GM13976 (cell line): ENCODE measurements around the gene NUTM2E.
"Not testable (repeated sequence)": the region's sequence is repeated elsewhere in the genome, so short reads cannot be mapped to it uniquely, and the experiment has no call there.

Experiments used
- DNase-seq: peaks from one replicate; pipeline ENCODE4 v3.0.0; 2012; ENCODE audit warnings: low spot score
- CTCF ChIP-seq: IDR thresholded peaks from 2 replicates; pipeline ENCODE4 v1.5.1; 2012; ENCODE audit warnings: borderline replicate concordance, mild to moderate bottlenecking; ENCODE audit not compliant: insufficient read depth; ENCODE audit errors: extremely low read depth, missing control alignments, control extremely low read depth
- in situ Hi-C: fragments of 300-500 bp; cut with MboI; formaldehyde crosslinking; loops from one replicate; pipeline ENCODE4 v1.12.0; 2022; ENCODE audit warnings: low sequenced_read_pairs, mixed read lengths, inconsistent platforms; ENCODE audit not compliant: unreplicated experiment

The NUTM2E gene, protein sequence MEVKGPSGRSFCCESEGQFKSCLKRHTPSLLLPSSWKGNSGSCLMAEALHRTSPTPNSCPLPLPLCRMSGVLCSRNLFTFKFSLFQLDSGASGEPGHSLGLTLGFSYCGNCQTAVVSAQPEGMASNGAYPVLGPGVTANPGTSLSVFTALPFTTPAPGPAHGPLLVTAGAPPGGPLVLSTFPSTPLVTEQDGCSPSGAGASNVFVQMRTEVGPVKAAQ (N-terminal part only)

DNA sequence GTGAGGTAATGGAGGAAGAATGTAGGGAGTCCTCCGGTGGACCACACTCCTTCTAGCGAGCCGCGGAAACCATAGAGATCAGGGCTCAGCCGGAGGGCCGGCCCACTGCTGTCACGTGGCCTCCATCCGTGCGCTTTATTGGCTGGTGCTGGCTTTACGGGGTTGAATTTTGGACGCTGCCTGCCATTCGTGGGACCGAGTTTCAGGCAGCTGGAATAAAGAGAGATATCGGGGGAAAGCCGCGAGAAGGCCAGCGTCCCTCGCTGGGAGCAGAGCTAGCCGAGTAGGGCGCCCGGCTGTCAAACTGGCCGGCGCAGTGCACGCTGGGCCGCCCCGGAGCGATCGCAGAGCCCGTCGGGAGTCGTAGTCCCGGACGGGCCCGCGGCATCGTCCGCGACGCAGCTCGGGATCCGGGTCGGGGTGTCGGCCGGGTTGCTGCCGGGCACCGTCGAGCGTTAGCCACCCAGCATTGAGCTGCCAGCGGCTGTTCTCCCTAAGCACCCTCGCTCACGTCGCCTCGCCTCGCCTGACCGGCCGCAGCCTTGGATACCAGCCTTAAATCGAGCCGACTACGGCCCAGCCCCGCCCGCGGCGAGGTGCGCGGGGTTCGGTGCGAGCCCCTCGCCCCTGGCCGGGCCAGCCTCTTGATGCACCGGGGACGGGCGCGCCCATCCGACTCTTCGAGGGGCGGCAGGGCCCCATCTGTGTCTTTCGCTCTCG is at the start of gene NUTM2E:
TSS of gene NUTM2E (plus strand) at position 244 of the 720 bp plus-strand sequence. CDS start 15,002 bp downstream, outside the sequence.
- in situ Hi-C loops, result not testable (repeated sequence)
- DNase-seq, result peak; percentile 64

DNA sequence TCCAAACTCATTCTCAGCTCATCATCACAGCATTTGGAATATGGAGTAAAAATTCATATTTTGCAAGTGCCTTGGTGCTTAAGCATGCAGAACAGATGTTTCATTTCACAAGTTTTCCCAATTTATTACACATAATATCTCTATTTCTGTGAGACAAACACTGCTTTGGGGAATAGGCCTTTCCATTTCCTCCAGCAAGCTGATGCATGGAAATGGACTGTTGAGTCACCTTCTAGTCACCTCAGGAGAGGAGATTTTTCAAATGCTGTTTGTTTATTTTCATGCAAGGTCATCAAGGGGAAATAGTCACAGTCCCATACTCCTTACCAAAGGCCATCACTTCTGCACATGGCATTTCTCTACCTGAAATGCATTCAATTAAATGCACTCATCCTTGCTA is 48.5 kb upstream of the NUTM2E start:
- DNase-seq, in situ Hi-C loops: not testable (repeated sequence)

DNA sequence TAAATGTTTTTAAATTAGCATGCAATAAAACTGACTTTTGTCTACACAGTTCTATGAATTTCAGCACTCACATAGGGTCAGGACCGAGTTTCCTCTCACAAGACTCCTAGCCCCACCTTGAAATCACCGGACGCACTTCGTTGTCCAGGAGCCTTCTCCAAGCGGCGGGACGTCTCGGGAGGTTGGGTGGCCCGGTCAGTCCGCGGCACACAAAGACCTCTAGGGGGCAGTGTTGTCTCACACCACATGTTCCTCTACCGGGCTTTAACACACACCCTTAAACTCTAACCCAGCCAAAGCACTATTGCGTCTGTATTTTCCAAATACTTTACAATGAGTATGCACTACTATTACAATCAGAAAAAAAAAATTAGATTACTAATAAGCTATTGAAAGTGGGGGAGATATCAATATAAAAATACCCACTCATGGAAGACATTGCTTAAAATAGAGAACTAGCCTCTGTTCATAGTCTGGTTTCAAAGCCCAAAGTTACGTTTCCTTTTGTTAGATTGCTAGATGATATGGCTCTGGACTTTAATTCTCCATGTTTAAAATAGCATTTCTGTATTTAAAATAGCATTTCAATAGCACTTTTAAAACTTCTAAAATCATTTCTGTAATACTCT is 47.1 kb upstream of the NUTM2E start:
- DNase-seq, result peak; percentile 35
- in situ Hi-C loops, result not testable (repeated sequence)
- peak; percentile 54 for TF ChIP-seq CTCF

GRCh38 chr10:79779992-79780391 is 46.5 kb upstream of the NUTM2E start:
- DNase-seq, in situ Hi-C loops: not testable (repeated sequence)

GRCh38 chr10:79781584-79781983 is 45.0 kb upstream of the NUTM2E start:
- in situ Hi-C loops, DNase-seq: not testable (repeated sequence)

DNA sequence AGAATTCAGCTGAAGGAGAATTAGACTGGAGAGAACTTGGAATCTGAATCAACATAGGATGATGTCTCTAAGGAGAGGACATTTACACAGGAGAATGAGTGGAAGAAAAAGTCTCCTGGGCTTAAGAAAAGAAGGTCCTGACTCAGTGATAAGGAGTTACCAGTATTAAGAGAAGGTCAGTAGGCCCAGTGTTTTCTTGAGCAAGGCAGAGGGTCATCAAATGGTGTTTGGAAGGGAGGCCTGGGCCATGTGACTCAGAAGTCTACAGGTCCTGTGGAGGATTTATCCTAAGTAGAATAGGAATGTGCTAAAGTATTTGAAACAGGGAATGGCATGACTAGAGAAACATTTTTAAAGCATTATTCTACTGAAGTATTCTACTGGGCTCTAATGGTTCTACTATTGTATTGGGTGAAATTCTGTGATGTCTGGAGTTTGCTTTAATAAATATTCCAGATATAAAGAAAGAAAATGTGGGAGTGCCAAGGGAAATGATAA is 39.0 kb upstream of the NUTM2E start:
- in situ Hi-C loops, DNase-seq: not testable (repeated sequence)

- in situ Hi-C loops, result not testable (repeated sequence)
These were observed 37.2 kb upstream of the NUTM2E start for GRCh38 chr10:79789351-79789750.

DNA sequence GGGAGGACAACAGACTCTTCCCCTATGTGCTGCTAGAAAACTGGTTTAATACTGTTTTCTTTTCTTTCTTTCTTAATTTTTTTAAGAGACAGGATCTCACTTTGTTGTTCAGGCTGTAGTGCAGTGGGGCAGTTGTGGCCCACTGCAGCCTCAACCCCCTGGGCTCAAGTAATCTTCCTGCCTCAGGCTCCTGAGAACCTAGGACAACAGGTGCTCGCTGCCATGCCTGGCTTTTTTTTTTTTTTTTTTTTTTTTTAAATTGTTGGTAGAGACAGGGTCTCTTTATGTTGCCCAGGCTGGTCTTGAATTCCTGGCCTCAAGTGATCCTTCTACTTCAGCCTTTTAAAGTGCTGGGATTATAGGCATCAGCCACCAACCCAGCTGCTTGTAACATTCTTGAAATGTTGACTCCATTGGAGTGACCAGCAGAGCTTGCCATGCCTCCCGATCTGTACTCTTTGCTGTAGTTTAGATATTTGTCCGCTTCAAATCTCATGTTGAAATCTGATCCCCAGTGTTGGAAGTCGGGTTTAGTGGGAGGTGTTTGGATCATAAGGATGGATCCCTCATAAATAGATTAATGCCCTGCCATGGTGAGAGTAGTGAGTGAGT is 34.5 kb upstream of the NUTM2E start:
- DNase-seq, in situ Hi-C loops: not testable (repeated sequence)

More at GRCh38 chr10:79789351-79789750, 37.2 kb upstream of the NUTM2E start:
- not testable (repeated sequence) for DNase-seq

DNA sequence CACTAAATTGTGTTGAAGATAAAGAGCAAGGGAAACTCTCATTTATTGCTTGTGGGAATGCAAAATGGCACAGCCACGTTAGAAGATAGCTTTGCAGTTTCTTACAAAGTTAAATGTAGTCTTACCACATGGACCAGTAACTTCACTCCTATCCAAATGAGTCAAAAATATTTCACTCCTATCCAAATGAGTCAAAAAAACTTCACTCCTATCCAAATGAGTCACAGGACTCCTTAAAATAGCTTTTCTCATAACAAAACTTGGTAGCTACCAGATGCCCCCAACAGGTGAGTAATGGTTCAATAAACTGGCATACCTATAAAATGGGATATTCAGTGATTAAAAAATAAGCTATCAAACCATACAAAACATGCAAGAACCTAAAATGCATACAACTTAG is 27.2 kb upstream of the NUTM2E start:
- in situ Hi-C loops, DNase-seq: not testable (repeated sequence)

DNA sequence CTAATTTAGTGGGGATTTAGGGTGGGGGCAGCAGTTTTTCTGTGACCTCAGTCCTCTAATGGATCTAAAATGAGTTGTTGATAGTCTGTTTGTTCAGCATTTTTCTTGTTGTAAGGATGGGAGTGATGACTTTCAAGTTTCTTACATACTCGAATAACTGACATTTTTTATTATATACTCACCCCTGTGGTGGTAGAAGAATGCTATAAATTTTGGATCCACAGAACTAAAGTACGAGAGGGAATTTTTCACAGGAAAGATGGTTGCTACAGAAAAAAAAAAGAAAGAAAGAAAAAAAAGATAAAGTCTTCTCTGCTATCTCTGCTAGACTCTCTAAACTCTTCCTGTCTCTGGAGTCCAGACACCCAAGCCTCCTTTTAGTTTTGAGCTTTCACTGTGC is 20.7 kb upstream of the NUTM2E start:
- DNase-seq, in situ Hi-C loops: not testable (repeated sequence)

GRCh38 chr10:79811895-79812294 is 14.6 kb upstream of the NUTM2E start:
- in situ Hi-C loops, DNase-seq: not testable (repeated sequence)

DNA sequence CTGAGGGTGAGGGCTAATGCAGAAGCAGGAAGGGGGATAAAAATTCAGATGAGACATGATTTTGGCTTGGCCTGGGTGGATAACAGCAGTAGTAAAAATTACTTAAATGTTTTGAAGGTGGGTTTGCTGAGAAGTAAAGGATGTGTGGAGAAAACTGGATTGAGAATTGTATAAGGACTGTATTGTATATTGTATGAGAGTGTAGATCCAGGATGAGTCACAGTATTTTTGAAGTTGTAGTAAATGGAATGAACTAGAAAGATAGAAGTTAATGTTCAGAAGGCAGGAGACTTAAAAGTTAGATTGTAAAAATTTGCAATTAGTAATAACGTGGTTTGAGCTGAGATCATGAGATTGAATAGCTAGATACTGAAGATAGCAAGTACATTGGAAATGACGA is 10.2 kb upstream of the NUTM2E start:
- DNase-seq, in situ Hi-C loops: not testable (repeated sequence)

- in situ Hi-C loops, DNase-seq: not testable (repeated sequence)
These were observed 3.2 kb upstream of the NUTM2E start for GRCh38 chr10:79823387-79823786.

DNA sequence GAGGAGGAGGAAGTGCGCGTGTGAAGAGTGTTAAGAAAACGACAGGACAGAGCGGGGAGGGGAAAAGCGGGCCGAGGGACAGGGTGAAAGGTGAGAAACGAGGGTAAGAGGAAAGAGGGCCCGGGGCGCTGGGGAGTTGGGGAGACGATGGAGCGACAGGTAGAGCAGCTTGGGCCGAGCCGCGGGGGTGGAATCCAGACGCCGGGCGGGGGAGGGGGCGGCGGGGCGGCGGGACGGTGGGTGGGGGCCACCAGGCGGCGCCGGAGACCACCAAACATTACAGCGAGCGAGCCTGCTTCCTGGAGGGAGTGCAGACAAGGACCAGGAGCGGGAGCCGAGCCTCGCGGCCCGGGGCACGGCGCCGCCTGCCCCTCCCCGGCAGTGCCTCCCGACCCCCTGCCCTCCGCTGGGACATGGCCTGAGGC is 940 bp upstream of the NUTM2E start:
- DNase-seq, in situ Hi-C loops: not testable (repeated sequence)

GRCh38 chr10:79826131-79826495 is 426 bp upstream of the NUTM2E start:
- DNase-seq, in situ Hi-C loops: not testable (repeated sequence)

DNA sequence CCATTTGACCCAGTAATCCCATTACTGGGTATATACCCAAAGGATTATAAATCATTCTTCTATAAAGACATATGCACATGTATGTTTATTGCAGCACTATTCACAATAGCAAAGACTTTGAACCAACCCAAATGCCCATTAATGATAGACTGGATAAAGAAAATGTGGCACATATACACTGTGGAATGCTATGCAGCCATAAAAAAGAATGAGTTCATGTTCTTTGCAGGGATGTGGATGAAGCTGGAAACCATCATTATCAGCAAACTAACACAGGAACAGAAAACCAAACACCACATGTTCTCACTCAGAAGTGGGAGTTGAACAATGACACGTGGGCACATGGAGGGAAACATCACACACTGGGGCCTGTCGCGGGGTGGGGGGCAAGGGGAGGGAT is 7.3 kb downstream of the NUTM2E start:
- in situ Hi-C loops, result not testable (repeated sequence)

GRCh38 chr10:79835891-79836290 is 9.4 kb downstream of the NUTM2E start:
- in situ Hi-C loops, DNase-seq: not testable (repeated sequence)

More for the DNA sequence above, 7.3 kb downstream of the NUTM2E start:
- not testable (repeated sequence) for DNase-seq
